Cardiac muscle cell (in vitro differentiated cells and primary cell): ENCODE results near the gene ITPRID1. TPM values are rescaled to one million over a fixed set of nuclear protein-coding genes. Genes with fewer than 3 reads are reported as not detected.

ENCODE experiments used
- DNase-seq, 2 donors: peaks; one replicate each; pipeline versions ENCODE4 v3.0.0 to v3.0.0-alpha.2; 2010 to 2017; ENCODE audit warnings: low read depth in 1 of 2, low spot score in 1 of 2
- H3K27ac ChIP-seq: fragments of 200-600 bp; sonication (generic); 2 replicates; pipeline ENCODE4 v1.5.1; 2016
- H3K27me3 ChIP-seq: fragments of 200-600 bp; sonication (generic); 2 replicates; pipeline ENCODE4 v1.6.0; 2016; ENCODE audit warnings: control low read depth
- H3K36me3 ChIP-seq: fragments of 200-600 bp; sonication (generic); 2 replicates; pipeline ENCODE4 v1.5.1; 2016; ENCODE audit warnings: control low read depth
- H3K4me1 ChIP-seq: fragments of 200-600 bp; sonication (generic); 2 replicates; pipeline ENCODE4 v1.8.1; 2017; ENCODE audit warnings: low read depth, mild to moderate bottlenecking, mixed run types
- H3K4me3 ChIP-seq: fragments of 200-600 bp; sonication (generic); 2 replicates; pipeline ENCODE4 v1.5.1; 2016; ENCODE audit warnings: mild to moderate bottlenecking
- H3K9me3 ChIP-seq: fragments of 200-600 bp; sonication (generic); 2 replicates; pipeline ENCODE4 v1.5.1; 2017; ENCODE audit warnings: low read depth, mild to moderate bottlenecking, control low read depth
- polyA plus RNA-seq: library from polyadenylated mRNA; unstranded; fragments of >200 nt; fragmentation: Nextera tagmentation; extraction: Ambion mirVana; gene quantifications from 2 replicates; pipeline ENCODE4 v1.2.1, GENCODE V29; 2016
- total RNA-seq: library from RNA; depleted of rRNA; stranded (reverse); fragments of >200 nt; gene quantifications from 2 replicates; pipeline ENCODE4 v1.2.3, GENCODE V29; 2016
- TF ChIP-seq, protein P1 (sequence below): IDR thresholded peaks from 2 replicates; pipeline ENCODE4 v1.5.1; 2012; ENCODE audit warnings: low read depth, mild to moderate bottlenecking, low read length

ITPRID1 gene
- total and polyA plus RNA-seq, 2 experiments from 2014 or later: not detected

DNA sequence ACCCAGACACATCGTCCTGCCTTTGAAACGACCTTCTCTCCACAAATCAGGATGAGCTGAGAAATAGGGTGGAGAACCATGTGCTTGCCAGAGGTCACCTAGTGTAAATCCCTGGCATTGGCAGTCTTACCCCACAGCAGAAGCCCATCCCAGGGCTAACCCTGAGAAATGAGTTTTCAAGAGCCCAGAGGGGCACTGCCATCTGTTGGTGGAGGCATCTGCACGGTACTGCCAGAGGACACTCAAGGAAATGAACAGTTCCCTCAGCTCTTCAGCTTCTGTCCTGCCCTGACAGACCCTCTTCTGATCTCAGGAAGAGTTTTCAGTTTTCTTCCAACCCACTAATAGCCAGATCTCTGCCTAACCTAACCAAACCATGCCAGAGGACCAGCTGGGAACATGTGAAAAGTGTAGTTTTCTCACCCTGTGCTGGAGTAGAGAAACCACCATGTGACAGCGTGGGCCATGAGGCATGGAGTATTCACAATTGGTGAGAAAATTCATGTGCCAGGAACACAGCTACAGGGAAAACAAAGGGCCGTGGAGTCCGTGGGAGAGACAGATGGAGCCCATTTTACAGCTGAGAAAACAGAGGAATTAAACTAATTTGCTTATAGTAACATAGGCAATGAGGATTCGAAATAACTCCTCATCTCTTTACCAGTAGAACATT is 37.7 kb upstream of the ITPRID1 start:
- H3K4me3 ChIP-seq: no peak overlapping the region
- no peaks in the 10 kb centered on the region for H3K4me1 ChIP-seq
- no peak for DNase-seq
- H3K27ac ChIP-seq: no peak overlapping the region
- TF ChIP-seq, protein P1, sequence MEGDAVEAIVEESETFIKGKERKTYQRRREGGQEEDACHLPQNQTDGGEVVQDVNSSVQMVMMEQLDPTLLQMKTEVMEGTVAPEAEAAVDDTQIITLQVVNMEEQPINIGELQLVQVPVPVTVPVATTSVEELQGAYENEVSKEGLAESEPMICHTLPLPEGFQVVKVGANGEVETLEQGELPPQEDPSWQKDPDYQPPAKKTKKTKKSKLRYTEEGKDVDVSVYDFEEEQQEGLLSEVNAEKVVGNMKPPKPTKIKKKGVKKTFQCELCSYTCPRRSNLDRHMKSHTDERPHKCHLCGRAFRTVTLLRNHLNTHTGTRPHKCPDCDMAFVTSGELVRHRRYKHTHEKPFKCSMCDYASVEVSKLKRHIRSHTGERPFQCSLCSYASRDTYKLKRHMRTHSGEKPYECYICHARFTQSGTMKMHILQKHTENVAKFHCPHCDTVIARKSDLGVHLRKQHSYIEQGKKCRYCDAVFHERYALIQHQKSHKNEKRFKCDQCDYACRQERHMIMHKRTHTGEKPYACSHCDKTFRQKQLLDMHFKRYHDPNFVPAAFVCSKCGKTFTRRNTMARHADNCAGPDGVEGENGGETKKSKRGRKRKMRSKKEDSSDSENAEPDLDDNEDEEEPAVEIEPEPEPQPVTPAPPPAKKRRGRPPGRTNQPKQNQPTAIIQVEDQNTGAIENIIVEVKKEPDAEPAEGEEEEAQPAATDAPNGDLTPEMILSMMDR: no peak
- H3K9me3 ChIP-seq: no peaks in the 10 kb centered on the region
- no peaks in the 10 kb centered on the region for H3K36me3 ChIP-seq
- no peaks in the 10 kb centered on the region for H3K27me3 ChIP-seq

DNA sequence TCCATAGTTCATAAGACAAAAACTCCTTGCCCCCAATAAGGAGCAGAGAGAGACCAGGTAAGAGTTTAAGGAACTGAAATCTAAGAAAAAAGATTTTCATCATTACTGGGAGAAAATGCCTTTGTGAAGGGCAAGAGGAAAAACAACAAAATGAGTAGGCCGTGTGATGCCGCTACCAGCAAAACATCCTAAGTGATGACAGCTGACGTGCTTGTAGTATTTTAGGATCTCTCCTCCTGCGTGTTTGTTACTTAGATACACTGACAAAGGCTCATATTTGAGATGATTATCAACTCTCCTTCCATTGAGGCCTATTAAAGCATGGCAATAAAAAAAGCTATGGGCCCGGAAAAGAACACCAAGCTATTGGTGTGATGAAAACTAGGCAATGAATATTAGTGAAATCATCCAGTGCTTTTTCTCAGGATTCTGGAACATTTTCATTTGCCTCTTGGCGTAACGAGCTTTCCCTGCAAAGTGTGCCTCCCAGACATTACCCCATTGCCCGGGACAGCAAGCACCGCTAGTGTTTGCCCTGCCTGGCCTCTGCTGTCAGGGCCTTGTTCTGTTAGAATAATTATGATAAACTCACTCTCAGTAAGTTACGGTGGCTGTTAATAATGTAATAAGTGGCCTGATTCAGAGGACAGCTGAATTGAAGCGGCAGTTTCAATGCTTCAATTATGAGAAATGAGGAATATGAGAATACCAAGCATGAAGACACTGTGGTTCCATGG is 36.8 kb upstream of the ITPRID1 start:
- TF ChIP-seq, protein P1: no peak
- Histone ChIP-seq H3K9me3 (no peaks in the 10 kb centered on the region), H3K4me1 (no peaks in the 10 kb centered on the region), H3K4me3 (no peak overlapping the region), H3K27me3 (no peaks in the 10 kb centered on the region), H3K27ac (no peak overlapping the region), H3K36me3 (no peaks in the 10 kb centered on the region)
- DNase-seq: no peak

DNA sequence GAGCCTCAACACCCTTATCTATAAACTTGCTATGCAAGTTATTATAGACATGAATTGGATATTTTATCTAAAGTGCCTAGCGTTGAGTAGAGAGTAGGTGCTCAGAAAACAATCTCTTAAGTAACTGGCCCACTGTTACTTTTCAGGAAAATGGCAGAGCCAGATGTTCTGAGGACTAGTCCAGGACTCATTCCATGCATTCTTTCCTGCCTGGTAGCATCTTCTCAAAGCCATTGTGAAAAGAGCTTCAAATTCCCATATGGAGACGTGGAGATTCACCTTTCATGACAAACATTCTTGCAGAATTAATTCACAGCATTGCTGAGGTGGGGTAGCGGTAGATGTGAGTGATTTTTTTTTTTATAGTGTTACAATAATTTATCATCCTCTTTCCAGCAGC is 35.9 kb upstream of the ITPRID1 start:
- DNase-seq: no peak
- Histone ChIP-seq H3K4me1 (no peaks in the 10 kb centered on the region), H3K27me3 (no peaks in the 10 kb centered on the region), H3K27ac (no peak overlapping the region), H3K9me3 (no peaks in the 10 kb centered on the region), H3K4me3 (no peak overlapping the region), H3K36me3 (no peaks in the 10 kb centered on the region)
- TF ChIP-seq, protein P1: no peak

DNA sequence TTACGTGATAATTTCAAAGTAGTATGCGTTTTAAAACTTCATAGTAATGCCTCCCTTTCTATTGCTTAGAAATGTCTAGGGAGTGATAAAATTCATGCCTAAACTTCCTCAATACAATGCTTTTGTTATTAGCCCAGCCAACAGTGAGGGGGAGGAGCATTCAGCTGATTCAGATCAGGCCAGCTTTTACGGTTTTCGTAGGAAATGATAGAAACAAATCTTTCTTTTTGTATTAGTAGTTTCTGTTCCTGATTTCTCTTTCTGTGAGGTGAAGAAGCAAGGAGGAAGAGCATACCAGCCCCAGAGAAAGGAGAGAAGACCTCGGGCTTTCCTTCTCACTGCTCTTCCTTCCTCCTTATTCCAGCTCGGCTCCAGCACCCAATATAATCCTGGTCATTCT is 35.2 kb upstream of the ITPRID1 start:
- TF ChIP-seq, protein P1: no peak
- Histone ChIP-seq H3K36me3 (no peaks in the 10 kb centered on the region), H3K9me3 (no peaks in the 10 kb centered on the region), H3K27me3 (no peaks in the 10 kb centered on the region), H3K4me1 (no peaks in the 10 kb centered on the region), H3K4me3 (no peak overlapping the region), H3K27ac (no peak overlapping the region)
- DNase-seq: no peak

DNA sequence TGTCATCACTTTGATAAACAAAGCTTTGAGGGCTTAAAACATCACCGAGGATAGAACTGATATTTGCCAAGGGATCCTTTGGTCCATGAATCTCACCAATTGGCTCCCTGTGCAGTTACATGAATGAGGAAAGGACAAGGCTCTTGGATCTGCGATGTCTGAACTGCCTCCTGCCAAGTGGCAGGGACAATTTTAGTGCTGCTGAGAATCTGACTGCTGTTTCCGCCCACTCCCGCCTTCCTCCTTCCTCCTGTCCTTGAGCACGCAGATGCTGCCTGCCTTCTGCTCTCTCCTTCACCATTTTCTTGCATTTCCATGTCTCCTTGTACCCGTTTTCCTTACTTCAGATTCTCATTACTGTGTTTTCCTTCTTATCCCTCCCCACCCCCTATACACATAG is 26.8 kb upstream of the ITPRID1 start:
- Histone ChIP-seq H3K36me3 (no peaks in the 10 kb centered on the region), H3K27me3 (no peaks in the 10 kb centered on the region), H3K27ac (no peak overlapping the region), H3K4me3 (no peak overlapping the region), H3K4me1 (no peaks in the 10 kb centered on the region), H3K9me3 (no peaks in the 10 kb centered on the region)
- TF ChIP-seq, protein P1: no peak
- no peak for DNase-seq
